ENCODE measurements around the gene MXD4.

MXD4 gene

GRCh38 chr4:2303121-2303685 is 41.3 kb upstream of the MXD4 start:
- no peak overlapping the region for H3K4me3 ChIP-seq (ENCODE audit: low read length)
- DNase-seq (ENCODE audit: low read depth): no peak
- TF ChIP-seq CTCF (IDR thresholded peaks at IDR 0.05; ENCODE audit: insufficient read depth, low read depth, low read length, missing control alignments): no peak

- no peak for DNase-seq (ENCODE audit: low read depth)
- no peak for TF ChIP-seq CTCF (IDR thresholded peaks at IDR 0.05; ENCODE audit: insufficient read depth, low read depth, low read length, missing control alignments)
- H3K4me3 ChIP-seq (ENCODE audit: low read length): no peak overlapping the region
Observed at GRCh38 chr4:2302387-2303119, 40.6 kb upstream of the MXD4 start.

- DNase-seq (ENCODE audit: low read depth): no peak
- no peak overlapping the region for H3K4me3 ChIP-seq (ENCODE audit: low read length)
- TF ChIP-seq CTCF (IDR thresholded peaks at IDR 0.05; ENCODE audit: insufficient read depth, low read depth, low read length, missing control alignments): no peak
Observed at GRCh38 chr4:2301806-2302205, 39.9 kb upstream of the MXD4 start.

GRCh38 chr4:2301225-2301642 is 39.3 kb upstream of the MXD4 start:
- no peak for TF ChIP-seq CTCF (IDR thresholded peaks at IDR 0.05; ENCODE audit: insufficient read depth, low read depth, low read length, missing control alignments)
- H3K4me3 ChIP-seq (ENCODE audit: low read length): no peak overlapping the region
- no peak for DNase-seq (ENCODE audit: low read depth)

- no peak for TF ChIP-seq CTCF (IDR thresholded peaks at IDR 0.05; ENCODE audit: insufficient read depth, low read depth, low read length, missing control alignments)
- no peak overlapping the region for H3K4me3 ChIP-seq (ENCODE audit: low read length)
- DNase-seq (ENCODE audit: low read depth): no peak
Observed at GRCh38 chr4:2300431-2301224, 38.7 kb upstream of the MXD4 start.

GRCh38 chr4:2299794-2300193 is 37.9 kb upstream of the MXD4 start:
- no peak for DNase-seq (ENCODE audit: low read depth)
- no peak for TF ChIP-seq CTCF (IDR thresholded peaks at IDR 0.05; ENCODE audit: insufficient read depth, low read depth, low read length, missing control alignments)
- no peak overlapping the region for H3K4me3 ChIP-seq (ENCODE audit: low read length)

Data from epithelial cell of esophagus (primary cell).